Measurements from ENCODE around the gene NDFIP1.

NDFIP1 gene

DNA sequence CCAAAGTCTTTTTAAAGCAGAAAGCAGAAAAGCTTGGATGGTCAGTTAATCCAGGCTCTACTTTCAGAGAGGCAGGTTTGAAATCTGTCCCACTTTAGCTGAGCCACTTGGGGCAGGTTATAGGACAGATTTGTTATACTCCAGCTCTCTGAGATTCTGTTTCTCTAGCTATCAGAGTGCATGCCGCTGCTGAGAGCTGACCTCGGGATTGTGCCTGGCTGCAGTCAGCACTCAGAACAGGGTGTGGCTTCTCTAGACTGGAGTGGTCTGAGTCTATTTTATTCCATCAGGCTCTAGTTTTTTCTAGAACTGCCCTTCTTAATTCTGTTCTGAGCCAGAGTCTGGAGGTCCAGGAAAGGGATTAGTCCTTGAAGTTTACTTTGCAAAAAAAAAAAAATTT is 67.7 kb downstream of the NDFIP1 start:
- TF ChIP-seq, protein P1, sequence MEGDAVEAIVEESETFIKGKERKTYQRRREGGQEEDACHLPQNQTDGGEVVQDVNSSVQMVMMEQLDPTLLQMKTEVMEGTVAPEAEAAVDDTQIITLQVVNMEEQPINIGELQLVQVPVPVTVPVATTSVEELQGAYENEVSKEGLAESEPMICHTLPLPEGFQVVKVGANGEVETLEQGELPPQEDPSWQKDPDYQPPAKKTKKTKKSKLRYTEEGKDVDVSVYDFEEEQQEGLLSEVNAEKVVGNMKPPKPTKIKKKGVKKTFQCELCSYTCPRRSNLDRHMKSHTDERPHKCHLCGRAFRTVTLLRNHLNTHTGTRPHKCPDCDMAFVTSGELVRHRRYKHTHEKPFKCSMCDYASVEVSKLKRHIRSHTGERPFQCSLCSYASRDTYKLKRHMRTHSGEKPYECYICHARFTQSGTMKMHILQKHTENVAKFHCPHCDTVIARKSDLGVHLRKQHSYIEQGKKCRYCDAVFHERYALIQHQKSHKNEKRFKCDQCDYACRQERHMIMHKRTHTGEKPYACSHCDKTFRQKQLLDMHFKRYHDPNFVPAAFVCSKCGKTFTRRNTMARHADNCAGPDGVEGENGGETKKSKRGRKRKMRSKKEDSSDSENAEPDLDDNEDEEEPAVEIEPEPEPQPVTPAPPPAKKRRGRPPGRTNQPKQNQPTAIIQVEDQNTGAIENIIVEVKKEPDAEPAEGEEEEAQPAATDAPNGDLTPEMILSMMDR (IDR thresholded peaks at IDR 0.05) = no peak
- H3K79me2 ChIP-seq = no peaks in the 10 kb centered on the region
- H3K9ac ChIP-seq = no peak overlapping the region
- H3K27me3 ChIP-seq (ENCODE audit: control insufficient read depth, insufficient read depth, low read length) = no peaks in the 10 kb centered on the region
- no peaks in the 10 kb centered on the region for H3K4me1 ChIP-seq
- no peaks in the 10 kb centered on the region for H3K36me3 ChIP-seq (ENCODE audit: control insufficient read depth, insufficient read depth, low read length)
- no peak overlapping the region for H3K27ac ChIP-seq
- no peak overlapping the region for H3K4me2 ChIP-seq (ENCODE audit: low read length)
- H2AFZ ChIP-seq = no peak overlapping the region
- H3K9me3 ChIP-seq (ENCODE audit: control insufficient read depth, low read length) = no peaks in the 10 kb centered on the region
- H3K4me3 ChIP-seq (ENCODE audit: low read depth, low read length) = no peak overlapping the region

DNA sequence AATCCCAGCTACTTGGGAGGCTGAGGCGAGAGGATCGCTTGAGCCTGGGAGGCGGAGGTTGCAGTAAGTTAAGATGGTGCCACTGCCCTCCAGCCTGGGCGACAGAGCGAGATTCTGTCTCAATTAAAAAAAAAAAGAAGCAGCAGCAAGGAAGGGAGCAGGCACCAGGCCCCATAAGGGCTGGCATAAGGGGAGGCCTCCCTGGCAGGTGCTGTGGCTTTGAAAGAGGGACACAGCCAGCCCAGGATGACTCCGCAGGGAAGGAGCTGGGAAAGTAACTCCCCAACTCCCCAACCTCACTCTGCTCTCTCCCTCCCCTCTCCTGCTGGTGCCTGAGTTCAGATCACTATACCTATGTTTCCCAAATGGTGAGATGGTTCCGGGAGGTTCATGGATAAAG is 70.1 kb downstream of the NDFIP1 start:
- no peaks in the 10 kb centered on the region for H3K9me3 ChIP-seq (ENCODE audit: control insufficient read depth, low read length)
- no peak overlapping the region for H3K9ac ChIP-seq
- H3K4me2 ChIP-seq (ENCODE audit: low read length) = no peak overlapping the region
- no peaks in the 10 kb centered on the region for H3K4me1 ChIP-seq
- no peak overlapping the region for H3K4me3 ChIP-seq (ENCODE audit: low read depth, low read length)
- TF ChIP-seq, protein P1 (IDR thresholded peaks at IDR 0.05) = no peak
- no peaks in the 10 kb centered on the region for H3K27me3 ChIP-seq (ENCODE audit: control insufficient read depth, insufficient read depth, low read length)
- H3K36me3 ChIP-seq (ENCODE audit: control insufficient read depth, insufficient read depth, low read length) = no peaks in the 10 kb centered on the region
- H3K79me2 ChIP-seq = no peaks in the 10 kb centered on the region
- H3K27ac ChIP-seq = no peak overlapping the region
- H2AFZ ChIP-seq = no peak overlapping the region

DNA sequence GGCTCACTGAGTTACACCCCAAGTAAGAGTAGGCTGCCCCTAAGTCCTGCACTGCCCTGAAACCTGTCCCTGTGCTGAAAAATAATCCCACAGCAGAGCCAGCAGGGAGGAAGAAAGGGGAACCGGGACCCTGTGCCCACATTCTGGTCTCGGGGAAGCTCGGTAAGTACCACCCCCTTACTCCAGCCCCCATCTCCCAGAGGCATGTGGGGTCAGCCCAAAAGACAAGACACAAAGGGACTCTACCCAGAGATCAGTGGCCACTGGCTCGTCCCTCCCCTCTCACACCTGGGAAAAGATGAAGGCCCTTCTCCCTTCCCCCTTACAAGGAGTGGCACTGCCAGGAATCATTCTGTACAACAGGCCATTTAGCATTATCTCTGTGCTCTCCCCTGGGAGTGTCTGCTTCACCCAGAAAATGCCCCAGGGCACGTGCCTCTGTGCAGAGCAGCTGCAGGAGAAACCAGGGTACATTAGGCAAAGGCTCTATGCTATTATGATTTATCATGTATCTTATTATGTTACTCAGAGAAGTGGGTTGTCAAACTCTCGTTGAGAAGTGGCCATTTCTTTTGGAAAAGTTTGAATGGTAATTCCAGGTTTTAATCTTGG is 71.3 kb downstream of the NDFIP1 start:
- no peaks in the 10 kb centered on the region for H3K4me1 ChIP-seq

DNA sequence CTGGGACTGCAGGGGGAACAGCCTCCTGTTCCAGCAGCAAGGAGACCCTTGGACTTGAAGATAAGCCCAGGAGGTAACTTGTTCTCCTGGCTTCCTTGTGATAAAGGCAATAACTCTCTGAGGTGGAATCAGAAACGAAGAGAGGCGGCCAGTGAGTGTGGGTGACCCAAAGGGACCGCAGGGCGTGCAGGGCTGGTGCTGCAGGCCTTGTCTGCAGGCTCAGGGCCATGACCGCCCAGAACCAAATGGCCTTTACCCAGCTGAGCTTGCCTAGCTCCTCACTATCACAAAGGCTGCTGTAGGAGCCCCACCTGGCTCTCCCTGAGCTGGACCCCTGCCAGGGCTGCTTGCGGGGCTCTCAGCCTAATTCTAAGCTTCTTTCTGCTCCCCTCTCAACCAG is 72.5 kb downstream of the NDFIP1 start:
- Histone ChIP-seq H3K9me3 (ENCODE audit: control insufficient read depth, low read length) (no peaks in the 10 kb centered on the region), H3K4me3 (ENCODE audit: low read depth, low read length) (no peak overlapping the region), H3K79me2 (no peaks in the 10 kb centered on the region), H3K27ac (no peak overlapping the region), H3K4me2 (ENCODE audit: low read length) (no peak overlapping the region), H2AFZ (no peak overlapping the region), H3K27me3 (ENCODE audit: control insufficient read depth, insufficient read depth, low read length) (no peaks in the 10 kb centered on the region), H3K9ac (no peak overlapping the region), H3K36me3 (ENCODE audit: control insufficient read depth, insufficient read depth, low read length) (no peaks in the 10 kb centered on the region), H3K4me1 (no peaks in the 10 kb centered on the region)
- TF ChIP-seq, protein P1 (IDR thresholded peaks at IDR 0.05) = no peak

More for the DNA sequence above, 71.3 kb downstream of the NDFIP1 start:
- no peaks in the 10 kb centered on the region for H3K36me3 ChIP-seq (ENCODE audit: control insufficient read depth, insufficient read depth, low read length)
- H3K4me3 ChIP-seq (ENCODE audit: low read depth, low read length) = no peak overlapping the region
- H3K27ac ChIP-seq = no peak overlapping the region
- no peaks in the 10 kb centered on the region for H3K27me3 ChIP-seq (ENCODE audit: control insufficient read depth, insufficient read depth, low read length)
- TF ChIP-seq, protein P1 (IDR thresholded peaks at IDR 0.05) = no peak
- no peak overlapping the region for H2AFZ ChIP-seq
- H3K9ac ChIP-seq = no peak overlapping the region
- no peaks in the 10 kb centered on the region for H3K9me3 ChIP-seq (ENCODE audit: control insufficient read depth, low read length)
- no peaks in the 10 kb centered on the region for H3K79me2 ChIP-seq
- H3K4me2 ChIP-seq (ENCODE audit: low read length) = no peak overlapping the region

DNA sequence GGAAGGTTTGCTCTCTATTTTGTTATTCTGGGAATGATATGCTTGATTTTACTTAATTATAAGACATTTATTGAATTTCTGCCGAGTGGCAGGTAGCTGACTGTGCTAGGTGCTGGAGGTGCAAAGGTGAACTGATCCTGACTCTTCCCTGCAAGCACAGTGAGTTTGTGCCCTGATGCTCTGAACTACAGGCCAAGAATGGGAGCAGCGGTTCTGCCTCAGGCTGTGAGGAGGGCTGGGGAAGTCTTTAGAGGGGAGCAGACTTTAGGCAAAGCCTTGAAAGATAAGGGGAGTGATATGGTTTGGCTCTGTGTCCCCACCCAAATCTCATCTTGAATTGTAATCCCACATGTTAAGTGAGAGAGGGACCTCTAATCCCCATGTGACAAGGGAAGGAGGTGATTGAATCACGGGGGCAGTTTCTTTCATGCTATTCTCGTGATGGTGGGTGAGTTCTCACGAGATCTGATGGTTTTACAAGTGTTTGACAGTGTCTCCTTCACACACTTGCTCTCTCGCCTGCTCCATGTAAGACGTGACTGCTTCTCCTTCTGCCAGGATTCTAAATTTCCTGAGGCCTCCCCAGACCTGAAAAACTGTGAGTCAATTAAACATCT is 73.1 kb downstream of the NDFIP1 start:
- H3K36me3 ChIP-seq (ENCODE audit: control insufficient read depth, insufficient read depth, low read length) = no peaks in the 10 kb centered on the region
- H3K27ac ChIP-seq = no peak overlapping the region
- no peaks in the 10 kb centered on the region for H3K9me3 ChIP-seq (ENCODE audit: control insufficient read depth, low read length)
- no peak overlapping the region for H3K4me3 ChIP-seq (ENCODE audit: low read depth, low read length)
- no peaks in the 10 kb centered on the region for H3K79me2 ChIP-seq
- H3K9ac ChIP-seq = no peak overlapping the region
- H3K4me2 ChIP-seq (ENCODE audit: low read length) = no peak overlapping the region
- H3K4me1 ChIP-seq = no peaks in the 10 kb centered on the region
- TF ChIP-seq, protein P1 (IDR thresholded peaks at IDR 0.05) = no peak
- no peak overlapping the region for H2AFZ ChIP-seq
- H3K27me3 ChIP-seq (ENCODE audit: control insufficient read depth, insufficient read depth, low read length) = no peaks in the 10 kb centered on the region
